SK-N-SH (cell line): ENCODE results near the gene CD86. TPM values are rescaled to one million over a fixed set of nuclear protein-coding genes. Genes with fewer than 3 reads are reported as not detected.

Experiments used
- CTCF ChIA-PET: fragments of 300-600, 350-600 bp; formaldehyde crosslinking; extraction: SDS; loops from one replicate; lab custom pipeline; 2021; lab: Yijun Ruan, JAX
- POLR2A ChIA-PET: fragments of 350-600 bp; sonication (Branson Sonifier 250); formaldehyde crosslinking; extraction: SDS; loops from one replicate; lab custom pipeline; 2020; ENCODE audit warnings: antibody characterized with exemption, inconsistent platforms; lab: Yijun Ruan, JAX
- DNase-seq: peaks from one replicate; pipeline ENCODE4 v3.0.0; 2012
- H2AFZ ChIP-seq: fragments of 200-600 bp; sonication (generic); 2 replicates; pipeline ENCODE4 v1.8.1; 2016; ENCODE audit warnings: antibody characterized with exemption, mild to moderate bottlenecking, low read depth
- H3F3A ChIP-seq: fragments of 200-600 bp; sonication (generic); replicated peaks from 2 replicates; pipeline ENCODE3; 2016; ENCODE audit warnings: antibody characterized with exemption, mild to moderate bottlenecking; ENCODE audit not compliant: insufficient read depth
- H3K27ac ChIP-seq, 2 experiments: fragments of 200-500 bp in 1 of 2; fragments of 200-600 bp in 1 of 2; sonication (Bioruptor generic) in 1 of 2; sonication (generic), shearing (Covaris generic) in 1 of 2; 2 replicates each; pipeline versions ENCODE4 v1.5.1 to v1.6.1; 2014 to 2016; ENCODE audit warnings: low read depth in 2 of 2, inconsistent platforms in 1 of 2, low read length in 1 of 2, mild to moderate bottlenecking in 1 of 2, mixed read lengths in 1 of 2
- H3K27me3 ChIP-seq: fragments of 200-600 bp; sonication (generic), shearing (Covaris generic); 2 replicates; pipeline ENCODE4 v1.6.1; 2016; ENCODE audit warnings: mixed run types; ENCODE audit not compliant: insufficient read depth
- H3K36me3 ChIP-seq, 2 experiments: fragments of 200-500 bp in 1 of 2; fragments of 200-600 bp in 1 of 2; sonication (Bioruptor generic) in 1 of 2; sonication (generic) in 1 of 2; replicated peaks in 1 of 2; 2 replicates each; pipeline versions ENCODE3 to v1.5.1; 2014 to 2016; ENCODE audit warnings: low read length in 1 of 2, mild to moderate bottlenecking in 1 of 2; ENCODE audit not compliant: insufficient read depth in 2 of 2, control insufficient read depth in 1 of 2
- H3K4me1 ChIP-seq, 2 experiments: fragments of 200-500 bp in 1 of 2; fragments of 200-600 bp in 1 of 2; sonication (Bioruptor generic) in 1 of 2; sonication (generic), shearing (Covaris generic) in 1 of 2; 2 replicates each; pipeline versions ENCODE4 v1.5.1 to v1.6.1; 2014 to 2016; ENCODE audit warnings: low read depth in 1 of 2, low read length in 1 of 2, mixed run types in 1 of 2; ENCODE audit not compliant: insufficient read depth in 2 of 2, control insufficient read depth in 1 of 2
- H3K4me2 ChIP-seq: fragments of 200-600 bp; sonication (generic), shearing (Covaris generic); 2 replicates; pipeline ENCODE4 v1.6.1; 2017; ENCODE audit warnings: mixed run types
- H3K4me3 ChIP-seq, 2 experiments: fragments of 200-500 bp in 1 of 2; fragments of 200-600 bp in 1 of 2; sonication (Bioruptor generic) in 1 of 2; sonication (generic), shearing (Covaris generic) in 1 of 2; 2 replicates each; pipeline versions ENCODE4 v1.5.1 to v1.8.1; 2014 to 2016; ENCODE audit warnings: low read depth in 2 of 2, inconsistent platforms in 1 of 2, low read length in 1 of 2, mild to moderate bottlenecking in 1 of 2, mixed read lengths in 1 of 2, moderate library complexity in 1 of 2
- H3K79me2 ChIP-seq: fragments of 200-600 bp; sonication (generic); 2 replicates; pipeline ENCODE4 v1.8.1; 2017; ENCODE audit warnings: mild to moderate bottlenecking; ENCODE audit not compliant: insufficient read depth
- H3K9ac ChIP-seq: fragments of 200-600 bp; sonication (generic); 2 replicates; pipeline ENCODE4 v1.6.1; 2017; ENCODE audit warnings: mixed run types
- H3K9me2 ChIP-seq: fragments of 200-600 bp; sonication (generic); 2 replicates; pipeline ENCODE4 v1.6.1; 2017; ENCODE audit warnings: mixed run types
- H3K9me3 ChIP-seq: fragments of 200-600 bp; sonication (generic); 2 replicates; pipeline ENCODE4 v1.6.1; 2017; ENCODE audit warnings: mixed run types, mild to moderate bottlenecking, moderate library complexity
- H4K20me1 ChIP-seq: fragments of 200-600 bp; sonication (generic); 2 replicates; pipeline ENCODE4 v1.6.1; 2017; ENCODE audit warnings: mild to moderate bottlenecking, mixed run types; ENCODE audit not compliant: insufficient read depth
- EP300 ChIP-seq, 2 experiments: IDR thresholded peaks; 2 replicates each; pipeline versions ENCODE4 v1.4.0 to v1.6.1; 2012; ENCODE audit warnings: borderline replicate concordance in 1 of 2, low read depth in 1 of 2, low read length in 1 of 2
- IRF3 ChIP-seq: fragments of 150-350 bp; IDR thresholded peaks from 2 replicates; pipeline ENCODE4 v1.6.1; 2016; ENCODE audit warnings: mild to moderate bottlenecking, low read depth, low read length
- MAX ChIP-seq: IDR thresholded peaks from 2 replicates; pipeline ENCODE4 v1.4.0; 2012; ENCODE audit warnings: low read depth
- MEF2A ChIP-seq: IDR thresholded peaks from 2 replicates; pipeline ENCODE4 v1.4.0; 2012; ENCODE audit warnings: low read depth, borderline replicate concordance
- NRF1 ChIP-seq: IDR thresholded peaks from 2 replicates; pipeline ENCODE4 v1.6.1; 2012; ENCODE audit warnings: low read depth, mild to moderate bottlenecking, low read length
- POLR2AphosphoS5 ChIP-seq: IDR thresholded peaks from 2 replicates; pipeline ENCODE4 v1.6.1; 2012; ENCODE audit warnings: low read depth, low read length
- RFX5 ChIP-seq: IDR thresholded peaks from 2 replicates; pipeline ENCODE4 v1.6.1; 2012; ENCODE audit warnings: mild to moderate bottlenecking, improper control_type of control experiment, low read length
- SIN3A ChIP-seq: IDR thresholded peaks from 2 replicates; pipeline ENCODE4 v1.6.1; 2012; ENCODE audit warnings: low read depth, mild to moderate bottlenecking, low read length, moderate library complexity, borderline replicate concordance
- SMC3 ChIP-seq: IDR thresholded peaks from 2 replicates; pipeline ENCODE4 v1.6.1; 2012; ENCODE audit warnings: low read depth, low read length, improper control_type of control experiment
- TAF1 ChIP-seq: IDR thresholded peaks from 2 replicates; pipeline ENCODE4 v1.6.1; 2012; ENCODE audit warnings: low read depth, mild to moderate bottlenecking, low read length, moderate library complexity, borderline replicate concordance
- TCF12 ChIP-seq: IDR thresholded peaks from 2 replicates; pipeline ENCODE4 v1.4.0; 2012
- TEAD4 ChIP-seq: IDR thresholded peaks from 2 replicates; pipeline ENCODE4 v1.4.0; 2012; ENCODE audit warnings: mild to moderate bottlenecking, borderline replicate concordance; ENCODE audit not compliant: insufficient read depth
- USF1 ChIP-seq: IDR thresholded peaks from 2 replicates; pipeline ENCODE4 v1.4.0; 2012; ENCODE audit warnings: low read depth, borderline replicate concordance
- USF2 ChIP-seq: fragments of 150-350 bp; IDR thresholded peaks from 2 replicates; pipeline ENCODE4 v1.6.1; 2017; ENCODE audit warnings: antibody characterized with exemption, low read length, low read depth, borderline replicate concordance
- YY1 ChIP-seq: IDR thresholded peaks from 2 replicates; pipeline ENCODE4 v1.4.0; 2012; ENCODE audit warnings: low read depth, mild to moderate bottlenecking
- WGBS: methylation state at CpG from one replicate; pipeline ENCODE4 v1.1.6; 2017; ENCODE audit warnings: low lambda C conversion rate; 5-methylcytosine and 5-hydroxymethylcytosine counted together
- polyA plus RNA-seq, 3 experiments: library from polyadenylated mRNA; depleted of rRNA; stranded (reverse); fragments of >200 nt; gene quantifications; 2 replicates each; pipeline ENCODE4 v1.2.3, GENCODE V29; 2012
- TF ChIP-seq, protein P1 (sequence below): IDR thresholded peaks from 2 replicates; pipeline ENCODE4; 2012

The CD86 gene
- polyA plus RNA-seq, 1 of the 3 experiments (the other 2 are of a cell fraction), result not detected

DNA sequence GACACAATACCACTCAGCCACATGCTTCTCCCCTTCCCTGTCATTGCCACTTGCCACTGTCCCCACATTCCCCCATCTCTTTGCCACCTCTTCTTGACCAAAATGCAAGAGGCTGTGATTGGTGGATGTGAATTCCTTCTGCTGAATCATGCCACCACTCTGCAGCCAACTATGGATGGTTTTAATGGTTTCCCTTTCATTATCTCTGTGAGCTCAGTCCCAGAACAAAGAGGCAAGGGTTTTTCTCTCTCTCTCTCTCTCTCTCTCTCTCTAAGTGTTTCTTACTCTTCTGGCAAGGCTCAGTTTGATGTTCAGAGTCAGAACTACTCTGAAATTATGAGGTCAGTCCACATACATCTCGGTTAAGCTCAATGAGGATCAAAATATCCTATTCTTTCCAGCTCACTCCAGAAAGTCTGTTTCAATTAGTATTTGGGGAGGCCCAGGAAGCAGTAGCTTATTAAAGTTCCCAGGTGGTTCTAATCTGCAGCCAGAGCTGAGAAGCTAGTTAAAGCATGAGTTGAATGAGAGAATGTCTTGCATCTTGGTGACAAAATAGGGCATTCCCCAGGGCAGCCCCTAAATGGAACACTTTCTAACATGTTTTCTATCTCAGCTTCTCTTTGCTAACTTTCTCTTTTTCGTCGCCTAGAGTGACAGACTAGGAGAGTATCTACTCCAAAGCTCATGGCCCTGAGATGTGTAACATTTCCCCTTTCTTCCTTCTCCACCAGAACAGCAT, 24.6 kb upstream of the CD86 start:
- H2AFZ ChIP-seq, result peak overlapping the region; percentile 72; the same call in 1 of the 2 replicates
- H3K4me1 ChIP-seq, result no peaks in the 10 kb centered on the region
- CTCF ChIA-PET, result no interaction called here
- no peaks in the 10 kb centered on the region for H3K9me2 ChIP-seq
- H3K9ac ChIP-seq, result no peak overlapping the region
- POLR2A ChIA-PET, result no interaction called here
- TF ChIP-seq NRF1, result no peak
- 0 out of 2 replicates have a peak overlapping the region, but pooled peaks have one; percentile 23 for H3K4me2 ChIP-seq
- H3K9me3 ChIP-seq, result no peaks in the 10 kb centered on the region
- no peaks in the 10 kb centered on the region for H4K20me1 ChIP-seq
- no peak for DNase-seq
- H3K4me3 ChIP-seq, result no peak overlapping the region
- no peaks in the 10 kb centered on the region for H3F3A ChIP-seq
- H3K27ac ChIP-seq, result no peak overlapping the region
- H3K36me3 ChIP-seq, result no peaks in the 10 kb centered on the region
- 6% methylated on average over 3 of the region's 3 CpGs for WGBS
- H3K79me2 ChIP-seq, result no peaks in the 10 kb centered on the region
- H3K27me3 ChIP-seq, result 0 out of 2 replicates have a peak, but pooled peaks cover 5% of the 10 kb centered on the region

DNA sequence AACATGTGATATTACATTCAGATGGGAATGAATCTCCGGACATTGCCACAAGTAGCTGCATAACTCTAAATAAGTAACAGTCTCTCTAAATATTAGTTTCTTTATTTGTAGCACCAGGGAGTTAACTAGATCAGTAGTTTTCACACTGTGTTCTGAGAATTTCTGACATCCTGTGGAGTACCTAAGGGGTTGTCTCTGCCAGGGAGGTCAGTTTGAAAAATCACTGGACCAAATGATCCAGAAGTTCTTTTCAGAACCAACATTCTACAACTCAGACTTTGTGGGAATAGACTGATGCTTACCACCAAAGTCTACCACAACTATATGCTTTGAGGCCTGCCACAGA, 24.1 kb upstream of the CD86 start:
- no peak overlapping the region for H3K4me3 ChIP-seq
- 0 out of 2 replicates have a peak, but pooled peaks cover 5% of the 10 kb centered on the region for H3K27me3 ChIP-seq
- no peak overlapping the region for H2AFZ ChIP-seq
- POLR2A ChIA-PET, result no interaction called here
- H3K4me2 ChIP-seq, result no peak overlapping the region
- no peaks in the 10 kb centered on the region for H3K36me3 ChIP-seq
- CTCF ChIA-PET, result no interaction called here
- no peak overlapping the region for H3K27ac ChIP-seq
- DNase-seq, result no peak
- 13% methylated on average over 1 of the region's 1 CpG for WGBS
- H3K79me2 ChIP-seq, result no peaks in the 10 kb centered on the region
- no peaks in the 10 kb centered on the region for H3K9me3 ChIP-seq
- no peaks in the 10 kb centered on the region for H3K4me1 ChIP-seq
- TF ChIP-seq, protein P1, sequence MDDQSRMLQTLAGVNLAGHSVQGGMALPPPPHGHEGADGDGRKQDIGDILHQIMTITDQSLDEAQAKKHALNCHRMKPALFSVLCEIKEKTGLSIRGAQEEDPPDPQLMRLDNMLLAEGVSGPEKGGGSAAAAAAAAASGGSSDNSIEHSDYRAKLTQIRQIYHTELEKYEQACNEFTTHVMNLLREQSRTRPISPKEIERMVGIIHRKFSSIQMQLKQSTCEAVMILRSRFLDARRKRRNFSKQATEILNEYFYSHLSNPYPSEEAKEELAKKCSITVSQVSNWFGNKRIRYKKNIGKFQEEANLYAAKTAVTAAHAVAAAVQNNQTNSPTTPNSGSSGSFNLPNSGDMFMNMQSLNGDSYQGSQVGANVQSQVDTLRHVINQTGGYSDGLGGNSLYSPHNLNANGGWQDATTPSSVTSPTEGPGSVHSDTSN, result no peak
- no peak for TF ChIP-seq RFX5
- no peak for TF ChIP-seq EP300 (IDR thresholded peaks at IDR 0.05; ENCODE audit: borderline replicate concordance in 1 of 2, low read depth in 1 of 2, low read length in 1 of 2)
- TF ChIP-seq MEF2A, result no peak
- TF ChIP-seq TCF12, result no peak
- no peaks in the 10 kb centered on the region for H3K9me2 ChIP-seq
- no peaks in the 10 kb centered on the region for H4K20me1 ChIP-seq
- no peaks in the 10 kb centered on the region for H3F3A ChIP-seq
- no peak overlapping the region for H3K9ac ChIP-seq

GRCh38 chr3:122032531-122032930, 22.6 kb upstream of the CD86 start:
- Histone ChIP-seq H3F3A (no peaks in the 10 kb centered on the region), H3K9me3 (no peaks in the 10 kb centered on the region), H3K79me2 (no peaks in the 10 kb centered on the region), H3K4me2 (no peak overlapping the region), H3K36me3 (no peaks in the 10 kb centered on the region), H3K4me1 (no peaks in the 10 kb centered on the region), H3K27me3 (0 out of 2 replicates have a peak, but pooled peaks cover under 1% of the 10 kb centered on the region), H2AFZ (no peak overlapping the region), H3K9ac (no peak overlapping the region), H3K9me2 (no peaks in the 10 kb centered on the region), H3K27ac (no peak overlapping the region), H4K20me1 (no peaks in the 10 kb centered on the region), H3K4me3 (no peak overlapping the region)
- ChIA-PET POLR2A (no interaction called here), CTCF (no interaction called here)
- no peak for DNase-seq
- 0% methylated on average over 1 of the region's 1 CpG for WGBS
- TF ChIP-seq IRF3 (no peak), MEF2A (no peak), USF1 (no peak), MAX (no peak), YY1 (no peak), TAF1 (no peak), SIN3A (no peak), POLR2AphosphoS5 (no peak), USF2 (no peak), SMC3 (no peak), TEAD4 (no peak)
